H9 (cell line): ENCODE data around the gene ADAMTSL2. TPM values are rescaled to one million over a fixed set of nuclear protein-coding genes. Genes with fewer than 3 reads are reported as not detected.

ENCODE experiments used
- DNase-seq: peaks from one replicate; pipeline ENCODE4 v3.0.0-alpha.2; 2017
- H2AFZ ChIP-seq: one replicate; pipeline ENCODE4 v1.6.1; 2013; ENCODE audit warnings: mild to moderate bottlenecking, low read length, control low read depth, moderate library complexity
- H2AK5ac ChIP-seq: 2 replicates; pipeline ENCODE4 v1.6.1; 2013; ENCODE audit warnings: low read length, control low read depth, mixed read lengths; ENCODE audit not compliant: insufficient read length
- H2BK120ac ChIP-seq: one replicate; pipeline ENCODE4 v1.6.1; 2013; ENCODE audit warnings: low read depth, mild to moderate bottlenecking, low read length, control low read depth, inconsistent platforms; ENCODE audit not compliant: poor library complexity, severe bottlenecking
- H2BK12ac ChIP-seq: 2 replicates; pipeline ENCODE4 v1.6.1; 2013; ENCODE audit warnings: low read length, control low read depth, mixed read lengths, low read depth; ENCODE audit not compliant: insufficient read length
- H2BK15ac ChIP-seq: 2 replicates; pipeline ENCODE4 v1.6.1; 2013; ENCODE audit warnings: low read depth, low read length, control low read depth
- H2BK20ac ChIP-seq: one replicate; pipeline ENCODE4 v1.6.1; 2013; ENCODE audit warnings: low read depth, mild to moderate bottlenecking, low read length, control low read depth, inconsistent platforms; ENCODE audit not compliant: poor library complexity, severe bottlenecking
- H2BK5ac ChIP-seq: 2 replicates; pipeline ENCODE4 v1.6.1; 2013; ENCODE audit warnings: low read length, control low read depth, mixed read lengths; ENCODE audit not compliant: insufficient read length
- H3K14ac ChIP-seq: 2 replicates; pipeline ENCODE4 v1.6.1; 2013; ENCODE audit warnings: low read length, control low read depth; ENCODE audit not compliant: insufficient read depth
- H3K18ac ChIP-seq: 2 replicates; pipeline ENCODE4 v1.6.1; 2013; ENCODE audit warnings: low read depth, mild to moderate bottlenecking, mixed read lengths, low read length, control low read depth; ENCODE audit not compliant: insufficient read length
- H3K23ac ChIP-seq: 2 replicates; pipeline ENCODE4 v1.6.1; 2013; ENCODE audit warnings: low read length, control low read depth, mixed read lengths, low read depth; ENCODE audit not compliant: insufficient read length
- H3K23me2 ChIP-seq: 2 replicates; pipeline ENCODE4 v1.6.1; 2013; ENCODE audit warnings: low read depth, mild to moderate bottlenecking, mixed read lengths, low read length, control low read depth; ENCODE audit not compliant: insufficient read length, poor library complexity, severe bottlenecking
- H3K27ac ChIP-seq: 2 replicates; pipeline ENCODE4 v1.5.1; 2013; ENCODE audit warnings: low read length, control low read depth, mixed read lengths, low read depth; ENCODE audit not compliant: insufficient read length
- H3K27me3 ChIP-seq: 2 replicates; pipeline ENCODE4 v1.6.1; 2013; ENCODE audit warnings: low read length, control low read depth, inconsistent platforms; ENCODE audit not compliant: insufficient read depth
- H3K4ac ChIP-seq: 2 replicates; pipeline ENCODE4 v1.6.1; 2013; ENCODE audit warnings: low read depth, mild to moderate bottlenecking, control low read depth, inconsistent platforms, low read length, moderate library complexity
- H3K4me1 ChIP-seq: 2 replicates; pipeline ENCODE4 v1.6.1; 2013; ENCODE audit warnings: low read length, control low read depth, inconsistent platforms; ENCODE audit not compliant: insufficient read depth
- H3K4me2 ChIP-seq: 2 replicates; pipeline ENCODE4 v1.6.1; 2013; ENCODE audit warnings: low read length, control low read depth, mixed read lengths; ENCODE audit not compliant: insufficient read length, insufficient read depth
- H3K56ac ChIP-seq: 2 replicates; pipeline ENCODE4 v1.6.1; 2013; ENCODE audit warnings: low read depth, mild to moderate bottlenecking, mixed read lengths, low read length, control low read depth; ENCODE audit not compliant: insufficient read length
- H3K79me1 ChIP-seq: 2 replicates; pipeline ENCODE4 v1.6.1; 2013; ENCODE audit warnings: low read depth, mild to moderate bottlenecking, moderate library complexity, low read length, control low read depth, inconsistent platforms; ENCODE audit not compliant: insufficient read depth, poor library complexity, severe bottlenecking
- H3K79me2 ChIP-seq: 2 replicates; pipeline ENCODE4 v1.6.1; 2013; ENCODE audit warnings: low read length, control low read depth, inconsistent platforms; ENCODE audit not compliant: insufficient read depth
- H3K9ac ChIP-seq: 2 replicates; pipeline ENCODE4 v1.6.1; 2013; ENCODE audit warnings: low read length, control low read depth, mixed read lengths; ENCODE audit not compliant: insufficient read length; ENCODE audit errors: extremely low read depth
- H3K9me3 ChIP-seq: one replicate; pipeline ENCODE4 v1.6.1; 2013; ENCODE audit warnings: low read depth, low read length, inconsistent platforms; ENCODE audit not compliant: control insufficient read depth
- H3T11ph ChIP-seq: one replicate; pipeline ENCODE4 v1.6.1; 2013; ENCODE audit warnings: mild to moderate bottlenecking, low read length, control low read depth, inconsistent platforms
- H4K20me1 ChIP-seq: one replicate; pipeline ENCODE4 v1.6.1; 2013; ENCODE audit not compliant: control insufficient read depth, insufficient read length, insufficient read depth
- H4K5ac ChIP-seq: 2 replicates; pipeline ENCODE4 v1.6.1; 2013; ENCODE audit warnings: low read depth, mild to moderate bottlenecking, mixed read lengths, low read length, control low read depth; ENCODE audit not compliant: insufficient read length
- H4K8ac ChIP-seq: replicated peaks from 2 replicates; pipeline ENCODE4 v1.6.1; 2013; ENCODE audit warnings: low read length, control low read depth, mixed read lengths, low read depth; ENCODE audit not compliant: insufficient read length
- H4K91ac ChIP-seq: 2 replicates; pipeline ENCODE4 v1.6.1; 2013; ENCODE audit warnings: low read depth, mild to moderate bottlenecking, moderate library complexity, mixed read lengths, low read length, control low read depth; ENCODE audit not compliant: insufficient read length
- H3K27ac Mint-ChIP-seq, 3 experiments: 2 replicates in 2 of 3; 3 replicates in 1 of 3; pipeline ENCODE4 v1.8.0; 2020 to 2021; ENCODE audit warnings: mixed read lengths in 3 of 3, mild to moderate bottlenecking in 1 of 3, moderate library complexity in 1 of 3
- H3K27me3 Mint-ChIP-seq: 2 replicates; pipeline ENCODE4 v1.8.0; 2021; ENCODE audit warnings: low read depth, mild to moderate bottlenecking, moderate library complexity, mixed read lengths
- H3K36me3 Mint-ChIP-seq, 3 experiments: 2 replicates in 2 of 3; 3 replicates in 1 of 3; pipeline ENCODE4 v1.8.0; 2020 to 2021; ENCODE audit warnings: low read depth in 3 of 3, mixed read lengths in 3 of 3; ENCODE audit not compliant: insufficient read depth in 1 of 3
- H3K4me1 Mint-ChIP-seq, 2 experiments: 2 replicates each; pipeline ENCODE4 v1.8.0; 2020; ENCODE audit warnings: mixed read lengths in 2 of 2
- H3K4me3 Mint-ChIP-seq, 2 experiments: 2 replicates in 1 of 2; 3 replicates in 1 of 2; pipeline ENCODE4 v1.8.0; 2020 to 2021; ENCODE audit warnings: mild to moderate bottlenecking in 2 of 2, mixed read lengths in 2 of 2, moderate library complexity in 1 of 2
- H3K9me3 Mint-ChIP-seq, 2 experiments: 2 replicates in 1 of 2; 3 replicates in 1 of 2; pipeline ENCODE4 v1.8.0; 2020; ENCODE audit warnings: mild to moderate bottlenecking in 2 of 2, mixed read lengths in 2 of 2, moderate library complexity in 1 of 2
- WGBS: extraction: QIAGEN DNeasy Blood & Tissue Kit; methylation state at CpG from one replicate; pipeline ENCODE4 v1.1.7; 2013; ENCODE audit warnings: missing lambda C conversion rate, low lambda C conversion rate, mixed read lengths; ENCODE audit not compliant: insufficient read length; ENCODE audit errors: extremely low coverage; 5-methylcytosine and 5-hydroxymethylcytosine counted together
- total RNA-seq: library from RNA; stranded (reverse); gene quantifications from 2 replicates; pipeline ENCODE4 v1.2.1, GENCODE V29; 2021
- TF ChIP-seq, protein P1 (sequence below): fragments of 200-600 bp; sonication (generic); conservative IDR thresholded peaks from 3 replicates; pipeline ENCODE4 v1.8.0; 2021; ENCODE audit warnings: antibody characterized with exemption, mild to moderate bottlenecking

ADAMTSL2 gene
- total RNA-seq, 1 experiment from 2014 or later: 0.61 TPM

DNA sequence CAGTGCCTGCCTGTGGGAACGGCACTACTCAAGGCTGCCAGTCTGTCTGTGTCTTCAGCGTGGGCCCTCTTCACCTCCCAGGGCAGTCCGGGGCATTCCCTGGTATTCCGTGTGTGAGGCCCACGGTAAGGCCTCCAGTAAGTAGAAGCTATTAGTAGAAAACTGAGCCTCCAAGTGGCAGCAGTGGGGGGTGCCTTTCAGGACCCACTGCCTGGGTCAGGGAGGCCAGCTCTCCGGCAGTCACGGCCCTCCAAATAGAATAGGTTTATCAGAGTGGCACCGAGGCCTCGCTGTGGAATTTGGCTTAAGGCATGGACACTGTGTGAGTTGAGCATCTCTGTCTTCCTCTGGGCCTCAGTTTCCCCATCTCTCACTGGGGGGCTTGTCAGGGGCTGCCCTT is 23.1 kb downstream of the ADAMTSL2 start:
- H2BK12ac ChIP-seq: no peak overlapping the region
- no peak overlapping the region for H3K56ac ChIP-seq
- Mint-ChIP-seq H3K4me3 (no peak overlapping the region), H3K27ac (no peak overlapping the region), H3K9me3 (no peaks in the 10 kb centered on the region; a peak in 1 of 5 replicates), H3K27me3 (peaks cover 2% of the 10 kb centered on the region; the same call in 1 of the 2 replicates), H3K36me3 (peaks cover 0 to 3% (median 0%) of the 10 kb centered on the region in 3 experiments; a peak in 2 of 7 replicates), H3K4me1 (peaks cover 28 to 32% of the 10 kb centered on the region in 2 experiments)
- H3K4ac ChIP-seq: no peak overlapping the region
- H2BK5ac ChIP-seq: no peak overlapping the region
- no peak for DNase-seq
- H2AK5ac ChIP-seq: no peak overlapping the region
- H3T11ph ChIP-seq: no peak overlapping the region
- H3K79me2 ChIP-seq: no peaks in the 10 kb centered on the region
- no peak overlapping the region for H4K8ac ChIP-seq
- H4K5ac ChIP-seq: no peak overlapping the region
- H4K20me1 ChIP-seq: no peaks in the 10 kb centered on the region
- TF ChIP-seq, protein P1, sequence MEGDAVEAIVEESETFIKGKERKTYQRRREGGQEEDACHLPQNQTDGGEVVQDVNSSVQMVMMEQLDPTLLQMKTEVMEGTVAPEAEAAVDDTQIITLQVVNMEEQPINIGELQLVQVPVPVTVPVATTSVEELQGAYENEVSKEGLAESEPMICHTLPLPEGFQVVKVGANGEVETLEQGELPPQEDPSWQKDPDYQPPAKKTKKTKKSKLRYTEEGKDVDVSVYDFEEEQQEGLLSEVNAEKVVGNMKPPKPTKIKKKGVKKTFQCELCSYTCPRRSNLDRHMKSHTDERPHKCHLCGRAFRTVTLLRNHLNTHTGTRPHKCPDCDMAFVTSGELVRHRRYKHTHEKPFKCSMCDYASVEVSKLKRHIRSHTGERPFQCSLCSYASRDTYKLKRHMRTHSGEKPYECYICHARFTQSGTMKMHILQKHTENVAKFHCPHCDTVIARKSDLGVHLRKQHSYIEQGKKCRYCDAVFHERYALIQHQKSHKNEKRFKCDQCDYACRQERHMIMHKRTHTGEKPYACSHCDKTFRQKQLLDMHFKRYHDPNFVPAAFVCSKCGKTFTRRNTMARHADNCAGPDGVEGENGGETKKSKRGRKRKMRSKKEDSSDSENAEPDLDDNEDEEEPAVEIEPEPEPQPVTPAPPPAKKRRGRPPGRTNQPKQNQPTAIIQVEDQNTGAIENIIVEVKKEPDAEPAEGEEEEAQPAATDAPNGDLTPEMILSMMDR: no peak
- WGBS: no CpG with 5 or more reads among the region's 9 CpGs
- H2AFZ ChIP-seq: no peak overlapping the region
- no peak overlapping the region for H3K18ac ChIP-seq
- no peaks in the 10 kb centered on the region for H3K27me3 ChIP-seq
- H2BK20ac ChIP-seq: no peak overlapping the region
- no peak overlapping the region for H2BK15ac ChIP-seq
- no peak overlapping the region for H3K4me2 ChIP-seq
- no peaks in the 10 kb centered on the region for H3K79me1 ChIP-seq
- H2BK120ac ChIP-seq: no peak overlapping the region
- no peak overlapping the region for H4K91ac ChIP-seq
- H3K9me3 ChIP-seq: no peaks in the 10 kb centered on the region
- no peak overlapping the region for H3K27ac ChIP-seq
- no peak overlapping the region for H3K9ac ChIP-seq
- H3K4me1 ChIP-seq: peaks cover 2% of the 10 kb centered on the region; the same call in 1 of the 2 replicates
- no peak overlapping the region for H3K14ac ChIP-seq
- H3K23ac ChIP-seq: no peak overlapping the region
- H3K23me2 ChIP-seq: no peaks in the 10 kb centered on the region
